ENCODE results near the gene CANT1.

Gene CANT1

GRCh38 chr17:79009397-79010303, at the start of gene CANT1:
TSS of gene CANT1 (minus strand) at chr17:79009764. CDS start at chr17:78997622, 12,142 bp downstream.
- peak; percentile 83 for DNase-seq (ENCODE audit: low read depth)
- TF ChIP-seq POLR2A (IDR thresholded peaks at IDR 0.05; ENCODE audit: extremely low read depth, insufficient read length) (peak; percentile 61), MYC (IDR thresholded peaks at IDR 0.05; ENCODE audit: low read depth, low read length) (no peak), MAX (IDR thresholded peaks at IDR 0.05; ENCODE audit: low read depth, low read length) (no peak), CTCF (IDR thresholded peaks at IDR 0.05; ENCODE audit: low read depth, low read length) (no peak)
- H3K4me3 ChIP-seq (ENCODE audit: low read depth, low read length), result peak within 1 kb of the TSS; percentile 92

GRCh38 chr17:79057737-79058385, 48.3 kb upstream of the CANT1 start:
- DNase-seq (ENCODE audit: low read depth), result peak; percentile 28
- TF ChIP-seq POLR2A (IDR thresholded peaks at IDR 0.05; ENCODE audit: extremely low read depth, insufficient read length) (no peak), MYC (IDR thresholded peaks at IDR 0.05; ENCODE audit: low read depth, low read length) (no peak), CTCF (IDR thresholded peaks at IDR 0.05; ENCODE audit: low read depth, low read length) (no peak), MAX (IDR thresholded peaks at IDR 0.05; ENCODE audit: low read depth, low read length) (no peak)
- H3K4me3 ChIP-seq (ENCODE audit: low read depth, low read length), result no peak overlapping the region

GRCh38 chr17:79055197-79055596, 45.6 kb upstream of the CANT1 start:
- no peak for TF ChIP-seq CTCF (IDR thresholded peaks at IDR 0.05; ENCODE audit: low read depth, low read length)
- no peak for DNase-seq (ENCODE audit: low read depth)

GRCh38 chr17:79054200-79054960, 44.8 kb upstream of the CANT1 start:
- no peak for TF ChIP-seq MYC (IDR thresholded peaks at IDR 0.05; ENCODE audit: low read depth, low read length)
- TF ChIP-seq POLR2A (IDR thresholded peaks at IDR 0.05; ENCODE audit: extremely low read depth, insufficient read length), result no peak
- no peak for TF ChIP-seq MAX (IDR thresholded peaks at IDR 0.05; ENCODE audit: low read depth, low read length)
- no peak for TF ChIP-seq CTCF (IDR thresholded peaks at IDR 0.05; ENCODE audit: low read depth, low read length)
- H3K4me3 ChIP-seq (ENCODE audit: low read depth, low read length), result no peak overlapping the region
- DNase-seq (ENCODE audit: low read depth), result no peak

More at GRCh38 chr17:79055197-79055596, 45.6 kb upstream of the CANT1 start:
- H3K4me3 ChIP-seq (ENCODE audit: low read depth, low read length), result no peak overlapping the region

- no peak overlapping the region for H3K4me3 ChIP-seq (ENCODE audit: low read depth, low read length)
- DNase-seq (ENCODE audit: low read depth), result no peak
- TF ChIP-seq CTCF (IDR thresholded peaks at IDR 0.05; ENCODE audit: low read depth, low read length) (no peak), MYC (IDR thresholded peaks at IDR 0.05; ENCODE audit: low read depth, low read length) (no peak), POLR2A (IDR thresholded peaks at IDR 0.05; ENCODE audit: extremely low read depth, insufficient read length) (no peak), MAX (IDR thresholded peaks at IDR 0.05; ENCODE audit: low read depth, low read length) (no peak)
Measured at GRCh38 chr17:79053251-79053925, 43.8 kb upstream of the CANT1 start.

Measured in NB4 (cell line).